Measurements from ENCODE around the gene SHISA6. TPM values are rescaled to one million over a fixed set of nuclear protein-coding genes. Genes with fewer than 3 reads are reported as not detected.

SHISA6 gene
- total RNA-seq, 1 experiment from 2014 or later, result 2.9 TPM

- peaks cover 9 to 15% of the 10 kb centered on the region in 2 experiments; a peak in 4 of 5 replicates for H3K9me3 Mint-ChIP-seq
- H3K27ac Mint-ChIP-seq, result no peak overlapping the region
- Histone ChIP-seq H2BK5ac (ENCODE audit: insufficient read length, low read length) (no peak overlapping the region), H3K4me2 (ENCODE audit: insufficient read depth, insufficient read length, low read length) (no peak overlapping the region), H3K27me3 (ENCODE audit: insufficient read depth, low read length) (no peaks in the 10 kb centered on the region), H4K91ac (ENCODE audit: insufficient read length, low read depth, low read length) (no peak overlapping the region), H3K23me2 (ENCODE audit: insufficient read length, low read depth, low read length, poor library complexity, severe bottlenecking) (no peaks in the 10 kb centered on the region), H3K23ac (ENCODE audit: insufficient read length, low read depth, low read length) (no peak overlapping the region), H2BK120ac (ENCODE audit: low read depth, low read length, poor library complexity, severe bottlenecking) (no peak overlapping the region), H3K9ac (ENCODE audit: extremely low read depth, insufficient read length, low read length) (no peak overlapping the region), H2AFZ (ENCODE audit: low read length) (no peak overlapping the region), H3K79me2 (ENCODE audit: insufficient read depth, low read length) (no peaks in the 10 kb centered on the region), H2AK5ac (ENCODE audit: insufficient read length, low read length) (no peak overlapping the region), H3K18ac (ENCODE audit: insufficient read length, low read depth, low read length) (no peak overlapping the region), H3K14ac (ENCODE audit: insufficient read depth, low read length) (no peak overlapping the region), H3K4ac (ENCODE audit: low read depth, low read length) (no peak overlapping the region), H2BK15ac (ENCODE audit: low read depth, low read length) (no peak overlapping the region), H3K9me3 (ENCODE audit: control insufficient read depth, low read depth, low read length) (no peaks in the 10 kb centered on the region), H3T11ph (ENCODE audit: low read length) (no peak overlapping the region), H4K5ac (ENCODE audit: insufficient read length, low read depth, low read length) (no peak overlapping the region), H2BK12ac (ENCODE audit: insufficient read length, low read depth, low read length) (no peak overlapping the region), H3K27ac (ENCODE audit: insufficient read length, low read depth, low read length) (no peak overlapping the region), H3K4me1 (ENCODE audit: insufficient read depth, low read length) (peaks cover 2% of the 10 kb centered on the region; the same call in 1 of the 2 replicates), H4K8ac (replicated peaks; ENCODE audit: insufficient read length, low read depth, low read length) (no peak overlapping the region), H3K56ac (ENCODE audit: insufficient read length, low read depth, low read length) (no peak overlapping the region), H3K79me1 (ENCODE audit: insufficient read depth, low read depth, low read length, poor library complexity, severe bottlenecking) (no peaks in the 10 kb centered on the region), H2BK20ac (ENCODE audit: low read depth, low read length, poor library complexity, severe bottlenecking) (no peak overlapping the region), H4K20me1 (ENCODE audit: control insufficient read depth, insufficient read depth, insufficient read length) (no peaks in the 10 kb centered on the region)
- no peak overlapping the region for H3K4me3 Mint-ChIP-seq
- peaks cover 2 to 10% (median 8%) of the 10 kb centered on the region in 3 experiments; a peak in 4 of 7 replicates for H3K36me3 Mint-ChIP-seq (ENCODE audit: insufficient read depth in 1 of 3, low read depth in 3 of 3)
- WGBS (ENCODE audit: extremely low coverage, insufficient read length, low lambda C conversion rate), result no CpG with 5 or more reads among the region's 3 CpGs
- DNase-seq, result no peak
- peaks cover 9% of the 10 kb centered on the region for H3K27me3 Mint-ChIP-seq (ENCODE audit: low read depth)
- H3K4me1 Mint-ChIP-seq, result peaks cover 18 to 19% of the 10 kb centered on the region in 2 experiments
- no peak for TF ChIP-seq CTCF (conservative IDR thresholded peaks at IDR 0.05)
Observed at GRCh38 chr17:11204991-11205390, 36.0 kb upstream of the SHISA6 start.
